Activated CD8-positive, alpha-beta memory T cell treated with anti-CD3 and anti-CD28 coated beads, Interleukin-2, amount 50 U/mL, for 24 hours (primary cell): ENCODE data around the gene MYORG.

ENCODE experiments used
- DNase-seq: peaks from one replicate; pipeline ENCODE4 v3.0.0-alpha.2; 2020; ENCODE audit errors: extremely low read depth

MYORG gene

DNA sequence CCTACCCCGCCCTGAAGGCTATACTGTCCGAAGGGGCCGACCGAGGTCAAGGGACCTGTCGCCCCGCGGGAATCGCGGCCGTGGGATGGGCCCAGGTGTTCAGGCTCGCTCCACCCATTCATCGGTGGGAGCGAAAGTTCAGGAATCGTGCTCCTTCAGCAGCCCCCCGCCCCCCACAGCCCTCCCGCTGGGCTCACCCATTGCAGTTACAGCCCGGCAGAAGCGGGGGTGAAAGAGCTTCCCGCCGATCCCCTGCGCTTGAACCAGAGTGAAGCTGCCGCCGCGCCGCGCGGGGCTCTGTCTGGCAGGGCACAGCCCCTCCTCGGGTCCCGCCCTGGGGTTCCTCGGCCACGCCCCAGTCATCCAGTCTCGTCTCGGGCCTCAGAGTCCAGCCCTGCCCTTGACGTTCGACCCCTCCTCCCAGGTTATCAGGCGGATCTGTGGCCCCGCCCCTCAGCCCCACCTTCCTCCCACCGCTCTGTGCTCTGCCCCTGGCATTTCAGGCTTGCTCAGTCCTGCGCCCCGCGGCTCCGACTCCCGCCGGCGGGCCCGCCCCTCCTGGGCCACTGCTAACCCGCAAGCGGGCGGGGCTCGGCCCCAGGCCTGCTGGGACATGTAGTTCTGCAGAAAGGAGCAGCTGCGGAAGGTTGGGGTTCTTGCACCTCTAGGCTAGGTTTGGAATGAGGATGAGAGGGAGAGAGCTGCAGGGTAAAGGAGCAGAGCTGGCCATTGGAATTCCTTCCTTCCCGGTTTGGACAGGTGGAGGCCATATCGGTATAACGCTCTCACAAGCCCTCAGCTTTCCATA is at the start of gene MYORG:
Gene MYORG, minus strand, starts transcription at position 303 of the 808 bp plus-strand sequence. CDS start 3,955 bp downstream, outside the sequence.
- DNase-seq: peak; percentile 92

DNA sequence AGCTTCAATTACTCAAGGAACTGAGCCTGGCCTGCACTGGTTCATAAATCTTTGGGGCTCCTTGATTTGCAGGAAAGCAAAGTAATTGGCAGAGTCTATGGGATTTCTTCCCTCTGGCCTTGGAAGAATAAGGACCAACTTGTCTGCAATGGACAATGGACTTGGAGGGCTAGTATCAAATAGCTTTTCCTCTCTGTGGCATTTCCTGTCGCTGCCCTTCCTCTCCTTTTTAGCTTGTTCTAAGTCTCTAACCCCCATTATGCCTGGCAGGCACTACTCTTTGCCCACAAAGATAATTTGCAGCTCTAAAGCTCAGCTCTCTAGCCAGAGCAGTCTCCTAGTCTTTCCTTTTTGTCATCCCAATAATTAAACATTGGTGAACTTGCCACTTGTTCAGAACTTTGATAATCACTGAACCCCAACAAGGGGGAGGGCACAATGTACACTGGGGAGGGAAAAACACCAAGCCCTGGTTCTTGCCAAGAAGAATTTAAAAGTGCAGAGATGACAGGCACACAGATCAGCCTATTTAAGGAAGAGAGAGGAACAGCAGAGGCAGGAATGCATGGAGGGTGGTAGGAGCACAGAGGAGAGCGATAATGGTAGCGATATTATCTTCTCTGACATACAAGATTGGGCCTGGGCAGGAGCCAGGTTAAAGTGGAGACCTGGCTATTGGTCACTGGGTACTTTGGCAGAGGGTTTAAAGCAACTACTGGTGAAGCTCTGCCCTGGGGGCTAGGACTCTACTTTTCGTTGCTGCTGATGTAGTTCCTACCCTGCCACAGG is 43.2 kb upstream of the MYORG start:
- DNase-seq: no peak

DNA sequence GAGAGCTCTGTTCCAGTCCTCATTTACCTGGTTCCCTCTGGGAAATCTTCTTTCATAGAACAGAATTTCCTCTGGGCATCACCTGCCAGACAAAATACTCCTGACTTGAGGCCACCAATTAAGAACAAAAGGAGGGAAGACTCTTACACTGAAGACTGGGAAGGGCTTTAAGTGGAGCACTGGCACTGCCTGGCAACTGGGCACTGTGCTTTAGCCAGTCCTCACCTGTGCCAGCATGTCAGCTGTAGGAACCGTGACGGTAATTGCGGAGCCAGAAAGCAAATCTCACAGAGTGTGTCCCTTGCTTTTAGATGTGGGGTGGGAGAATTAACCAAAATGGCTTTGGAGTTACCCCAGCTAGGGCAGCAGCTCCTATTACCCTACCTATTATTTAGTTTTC is 41.0 kb upstream of the MYORG start:
- DNase-seq: no peak

DNA sequence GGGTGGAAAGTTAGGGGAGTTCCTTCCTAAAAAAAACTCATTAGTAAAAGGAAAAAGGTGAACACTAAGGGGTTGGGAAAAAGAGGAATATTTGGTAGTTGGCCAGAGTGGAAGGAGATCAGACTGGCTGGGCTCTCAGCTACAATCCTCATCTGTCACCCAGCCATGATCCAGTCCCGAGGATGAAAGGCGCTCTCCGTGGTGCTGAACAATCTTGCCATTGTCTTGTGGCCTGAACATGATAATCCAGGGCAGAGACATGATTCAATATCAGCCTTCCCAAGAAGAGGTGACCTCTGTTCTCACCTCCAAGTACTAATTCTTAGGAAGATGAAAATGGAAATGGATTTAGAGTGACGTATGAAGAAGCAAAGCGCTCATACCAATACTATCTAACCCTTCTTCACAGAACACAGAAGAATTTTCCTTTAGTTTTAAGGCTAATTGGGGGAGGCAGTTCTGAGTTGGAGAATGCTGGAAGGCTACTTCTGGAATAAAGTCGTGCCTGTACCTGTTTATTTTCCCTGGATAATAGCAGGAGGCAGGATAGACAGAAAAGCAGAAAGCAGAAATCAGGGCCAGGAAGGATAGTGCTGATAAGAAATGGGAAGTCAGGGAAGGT is 36.6 kb upstream of the MYORG start:
- DNase-seq: no peak

DNA sequence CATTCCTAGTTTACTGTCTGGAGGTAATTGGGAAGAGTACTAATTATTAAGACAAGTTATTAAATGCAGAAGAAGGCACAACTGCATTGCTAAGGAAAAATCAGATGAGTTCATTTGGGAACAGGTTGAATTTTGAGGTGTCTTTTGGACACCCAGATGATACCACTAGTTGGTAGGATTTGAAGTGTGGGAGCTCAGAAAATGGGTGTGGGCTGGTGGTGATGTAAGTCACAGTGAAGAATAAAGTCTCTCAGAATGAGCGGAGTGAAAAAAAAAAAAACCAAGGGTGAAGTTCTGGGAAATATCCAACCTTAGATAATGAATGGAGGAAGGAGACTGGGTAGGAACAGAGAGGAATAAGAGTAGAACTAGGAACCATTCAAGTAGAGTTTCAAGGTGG is 35.6 kb upstream of the MYORG start:
- DNase-seq: no peak

DNA sequence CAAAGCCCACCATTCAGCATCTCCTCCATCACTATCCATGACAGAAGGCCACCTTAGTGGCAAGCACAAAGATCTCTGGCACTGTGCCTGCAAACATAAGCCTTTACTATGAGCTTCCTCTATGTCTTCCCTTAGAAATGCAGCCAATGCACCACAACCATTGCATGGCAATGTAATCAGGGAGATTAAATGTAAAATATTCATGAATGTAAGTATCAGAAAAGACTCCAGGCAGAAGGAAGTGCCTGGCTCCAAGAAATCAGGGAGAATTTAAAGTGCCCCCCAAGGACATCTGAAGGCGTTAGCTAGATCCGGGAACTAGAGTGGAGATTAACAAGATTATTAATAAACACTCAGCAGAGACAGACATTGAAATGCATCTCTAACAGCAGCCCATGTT is 32.5 kb upstream of the MYORG start:
- DNase-seq: no peak

DNA sequence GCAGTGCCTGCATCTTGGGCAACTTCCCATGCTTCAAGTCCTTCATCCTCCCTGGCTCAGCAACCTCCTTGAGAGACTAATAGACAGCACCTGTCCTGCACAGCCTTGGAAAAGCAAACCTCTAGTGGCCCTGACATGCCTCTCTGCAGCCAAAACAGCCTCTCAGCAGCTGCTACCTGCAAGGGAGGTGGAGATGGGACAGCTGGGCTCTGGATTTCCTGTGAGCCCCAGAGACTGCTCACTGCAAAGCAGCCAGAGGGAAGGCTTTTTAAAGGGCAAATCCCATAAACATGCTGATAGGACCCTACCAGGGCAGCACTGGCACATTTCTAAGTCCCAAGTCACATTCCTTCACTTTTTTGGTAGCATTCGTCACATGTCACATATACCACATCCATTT is 31.5 kb upstream of the MYORG start:
- DNase-seq: no peak

DNA sequence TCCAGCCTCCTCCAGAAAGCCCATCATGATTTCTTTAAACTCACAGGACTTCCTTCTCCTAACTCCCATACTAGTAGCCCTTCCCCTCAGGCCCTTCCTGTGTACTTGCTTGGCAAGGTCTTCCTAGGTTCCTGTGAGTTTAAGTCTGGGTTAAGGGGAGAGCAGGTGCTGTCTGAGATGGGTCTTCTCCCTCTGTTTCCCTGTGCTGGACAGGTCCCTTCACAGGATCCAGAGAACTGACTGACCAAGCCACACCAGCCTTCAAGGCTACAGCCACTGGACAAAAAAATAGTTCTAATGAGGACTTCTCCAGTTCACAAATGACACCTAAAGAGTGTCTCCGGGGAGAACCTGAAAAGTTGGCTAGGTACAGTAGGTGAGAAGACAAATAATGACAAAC is 29.5 kb upstream of the MYORG start:
- DNase-seq: no peak

DNA sequence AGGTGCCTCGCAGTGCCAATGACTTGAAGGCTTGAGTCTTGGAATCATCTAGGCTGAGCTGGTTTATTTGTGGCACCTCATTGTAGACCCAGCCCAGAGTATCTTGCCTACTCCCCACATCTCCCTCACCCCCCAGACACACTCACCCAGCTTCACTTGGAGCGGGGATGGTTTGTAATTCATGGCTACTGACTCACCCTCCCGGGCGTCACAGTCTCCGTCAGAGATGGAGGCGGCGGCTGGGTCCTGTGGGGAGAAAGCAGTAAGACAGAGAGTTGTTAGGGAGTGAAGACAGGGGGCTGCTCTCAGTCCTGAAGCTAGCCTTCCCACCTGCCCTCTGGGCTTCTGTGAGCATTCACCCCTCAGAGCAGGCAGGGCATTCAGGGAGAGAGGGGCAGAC is 29.0 kb upstream of the MYORG start:
- DNase-seq: no peak

DNA sequence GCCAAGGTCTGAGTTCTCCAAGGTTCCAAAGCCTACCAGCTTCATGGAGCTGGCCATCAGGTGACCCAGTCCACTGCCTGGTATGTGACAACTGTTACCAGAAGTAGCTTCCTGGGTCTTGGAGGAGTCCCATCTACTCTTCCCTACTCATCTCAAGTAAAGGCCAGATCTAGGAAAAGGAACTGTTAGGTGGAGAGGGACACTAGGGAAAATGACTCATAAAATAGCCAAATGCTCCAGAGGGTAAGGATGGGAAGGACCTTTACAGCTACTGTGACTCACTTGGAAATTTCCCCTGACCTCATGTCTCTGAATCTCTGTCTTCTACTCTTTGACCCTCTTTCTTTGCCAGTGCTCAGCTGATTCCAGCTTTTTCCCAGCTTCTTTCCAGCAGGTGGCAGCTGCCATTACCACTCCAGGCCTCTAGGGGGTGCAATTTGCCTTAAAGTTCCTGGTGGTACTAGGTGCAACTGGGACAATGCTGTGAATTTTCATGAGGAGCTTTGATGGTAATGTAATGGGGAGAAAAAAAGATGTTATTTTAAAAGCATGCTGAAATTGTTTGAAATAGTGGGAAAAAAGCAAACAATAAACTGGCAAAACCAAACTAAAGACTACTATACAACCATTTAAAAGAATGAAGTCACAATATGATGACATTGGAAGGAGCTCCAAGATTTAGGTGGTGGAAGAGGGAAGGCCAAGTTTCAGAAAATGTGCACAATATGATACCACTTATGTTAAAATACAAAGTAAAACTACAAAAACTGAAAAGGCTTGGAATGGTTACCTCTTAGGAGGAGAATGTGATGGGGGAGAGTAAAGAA is 27.1 kb upstream of the MYORG start:
- DNase-seq: no peak

DNA sequence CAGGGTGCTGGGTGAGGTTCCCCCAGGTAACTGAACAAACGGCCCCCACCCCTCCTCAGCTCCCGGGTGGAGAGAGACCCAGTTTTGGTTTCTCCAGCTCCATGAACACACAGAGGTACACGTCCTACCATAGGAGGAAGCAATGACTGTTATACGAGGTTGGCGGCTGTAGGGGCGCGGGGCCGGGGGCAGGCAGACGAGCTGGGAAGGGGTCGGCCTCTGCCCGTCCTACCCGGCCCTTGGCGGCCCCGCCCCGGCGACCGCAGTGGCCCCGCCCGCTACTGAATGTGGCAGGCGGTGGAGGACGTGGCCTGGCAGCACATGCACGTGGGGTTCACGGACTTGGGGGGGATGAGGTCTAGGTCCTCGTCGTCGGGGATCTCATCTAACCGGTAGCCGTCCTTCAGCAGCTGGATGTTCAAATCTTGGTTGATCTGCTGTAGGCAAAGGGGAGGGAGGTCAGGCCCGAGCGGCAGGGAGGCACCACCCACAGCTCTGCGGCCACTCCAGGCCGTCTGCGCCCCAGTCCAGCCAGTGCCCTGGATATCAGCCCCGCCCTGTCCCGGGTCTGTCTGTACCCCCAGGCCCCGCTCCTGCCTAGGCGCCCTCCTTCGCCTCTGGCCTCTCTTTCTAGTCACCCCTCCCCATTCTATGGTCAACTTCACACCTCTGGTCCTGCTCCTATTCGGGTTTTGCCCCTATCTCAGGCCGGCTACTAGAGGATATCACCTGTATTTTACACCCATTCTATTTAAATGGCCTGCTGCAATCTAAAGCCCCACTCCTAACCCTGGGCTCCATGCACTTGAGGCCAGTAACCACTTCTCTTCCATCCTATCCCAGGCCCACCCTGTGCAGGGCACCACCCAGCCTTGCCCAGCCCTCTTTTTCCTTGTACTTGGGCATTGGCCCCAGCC is 24.2 kb upstream of the MYORG start:
- no peak for DNase-seq

DNA sequence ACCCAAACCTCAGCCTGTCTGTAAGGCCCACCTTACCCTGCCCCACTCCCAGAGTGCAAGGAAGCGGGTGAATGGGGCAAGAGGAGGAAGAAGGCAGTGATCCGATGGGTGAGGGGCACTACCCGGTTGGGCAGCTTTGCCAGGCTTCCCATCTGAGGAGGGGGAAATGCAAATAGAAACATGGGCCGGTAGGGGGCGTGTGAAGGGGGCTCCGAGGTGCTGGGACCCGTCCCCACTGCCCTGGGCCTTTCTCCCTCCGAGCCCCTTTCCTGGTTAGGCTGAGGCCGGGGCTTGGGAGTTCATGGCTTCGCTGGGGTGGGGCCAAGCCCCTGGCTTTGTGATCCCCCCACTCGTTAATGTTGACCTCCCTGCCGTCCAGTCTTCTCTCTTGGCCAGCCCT is 23.6 kb upstream of the MYORG start:
- DNase-seq: no peak

DNA sequence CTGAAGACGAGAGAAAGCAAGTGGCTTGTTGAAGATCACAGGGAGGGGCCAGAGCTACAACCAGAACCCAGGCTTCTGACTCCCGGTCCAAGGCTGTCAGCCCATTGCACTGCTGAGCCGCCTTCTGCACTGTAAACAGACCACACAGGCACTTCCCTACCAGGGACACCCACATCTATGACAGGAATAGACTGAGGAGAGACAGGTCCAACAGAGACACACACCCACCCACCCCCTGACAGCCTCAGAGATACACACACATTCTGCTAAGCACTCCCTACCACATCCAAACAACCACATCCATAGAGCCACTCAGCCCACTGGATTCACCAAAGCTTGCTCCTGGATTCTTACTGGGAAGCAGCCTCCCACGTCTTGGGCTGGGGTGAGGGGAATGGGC is 23.0 kb upstream of the MYORG start:
- DNase-seq: no peak

DNA sequence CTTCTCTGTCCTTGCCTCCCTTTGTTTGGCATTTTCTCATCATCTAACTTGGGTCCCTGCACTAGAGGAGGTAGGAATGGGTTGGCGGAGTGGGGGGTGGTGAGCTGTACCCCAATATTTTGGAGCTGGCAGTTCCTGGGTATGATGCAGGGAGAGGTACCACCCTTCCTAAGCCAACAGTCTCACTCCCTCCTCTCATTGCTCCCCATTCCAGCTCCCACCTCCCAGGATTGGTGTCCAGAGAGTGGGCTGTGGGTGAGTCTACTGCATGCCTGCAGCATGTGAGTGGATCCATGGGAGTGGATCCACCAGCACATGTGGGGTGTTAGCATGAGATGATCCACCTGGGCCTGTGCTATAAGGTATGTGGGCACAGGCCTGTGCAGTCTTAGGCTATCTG is 22.2 kb upstream of the MYORG start:
- DNase-seq: no peak

DNA sequence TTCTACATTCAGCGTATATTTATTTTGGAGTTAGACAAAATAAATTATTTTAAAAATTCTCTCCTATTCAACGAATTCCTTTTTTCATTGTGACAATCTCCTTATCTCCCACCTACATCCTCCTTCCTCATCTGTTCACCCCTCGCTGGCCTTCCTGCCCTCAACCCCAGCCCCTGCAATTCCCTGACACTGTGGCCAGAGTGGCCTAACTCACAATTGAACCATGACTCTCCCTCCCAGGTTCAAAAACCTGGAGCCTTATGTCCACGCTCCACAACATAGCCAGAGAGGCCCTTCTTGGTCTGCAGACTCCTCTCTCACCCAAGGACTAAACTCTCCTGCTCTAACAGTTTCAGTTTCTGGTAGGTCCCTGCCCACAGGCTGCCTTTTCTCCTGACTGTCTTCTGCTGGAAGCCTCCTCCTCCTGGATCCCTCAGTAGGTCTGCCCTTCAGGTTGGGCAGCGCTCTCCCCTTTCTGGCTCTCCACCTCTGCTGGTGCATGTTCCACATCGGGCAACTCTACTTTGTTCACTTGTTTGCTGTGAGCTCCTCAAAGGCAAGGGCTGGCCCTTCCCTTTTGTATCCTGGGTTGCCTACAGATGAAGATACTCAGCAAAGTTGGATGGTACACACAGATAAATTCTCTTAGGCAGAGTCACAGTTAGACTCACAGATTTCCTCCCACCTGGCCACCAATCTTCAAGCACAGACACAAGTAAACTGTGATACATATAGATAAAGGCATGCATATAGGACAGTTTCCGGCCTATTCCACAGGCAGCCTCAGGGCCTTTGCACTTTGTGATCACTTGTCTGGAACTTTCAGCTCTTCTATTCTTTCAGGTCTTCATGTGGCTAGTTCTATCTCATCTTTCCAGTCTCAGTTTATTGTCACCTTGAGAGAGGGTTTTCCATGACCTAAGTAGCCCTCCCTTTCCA is 19.8 kb upstream of the MYORG start:
- no peak for DNase-seq

DNA sequence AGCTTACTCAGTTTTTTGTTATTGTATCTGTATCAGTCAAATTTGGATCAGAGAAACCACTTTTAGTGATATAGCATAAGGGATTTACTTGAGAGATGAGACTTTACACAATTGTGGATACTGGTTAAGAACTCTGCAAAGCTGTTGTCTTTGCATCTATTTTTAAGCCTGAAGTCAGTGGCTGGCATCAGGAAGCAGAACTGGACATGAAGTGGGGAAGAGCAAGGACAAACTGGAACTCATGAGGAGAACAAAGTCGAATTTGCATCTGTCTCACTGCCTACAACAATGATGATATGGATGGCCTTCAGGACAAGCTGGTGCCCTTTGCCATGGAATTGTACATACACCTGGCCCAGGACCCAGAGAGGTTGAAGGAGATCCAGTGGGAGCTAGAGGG is 15.8 kb upstream of the MYORG start:
- DNase-seq: no peak

DNA sequence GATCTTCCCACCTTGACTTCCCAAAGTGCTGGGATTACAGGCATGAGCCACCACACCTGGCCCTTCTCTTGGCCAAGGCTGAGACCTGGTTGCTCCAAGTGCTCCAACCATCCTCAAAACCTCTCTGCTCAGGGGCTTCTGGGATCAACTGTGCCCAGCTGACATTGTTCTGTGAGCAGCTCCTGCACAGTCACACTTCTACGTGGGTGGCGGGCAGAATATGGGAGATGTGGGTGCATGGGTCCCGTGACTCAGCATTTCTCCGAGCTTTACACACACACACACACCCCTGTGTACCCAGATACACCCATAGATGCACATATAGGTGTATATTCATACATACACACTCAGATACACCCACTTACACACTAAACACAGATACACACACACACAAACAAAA is 10.5 kb upstream of the MYORG start:
- DNase-seq: no peak

DNA sequence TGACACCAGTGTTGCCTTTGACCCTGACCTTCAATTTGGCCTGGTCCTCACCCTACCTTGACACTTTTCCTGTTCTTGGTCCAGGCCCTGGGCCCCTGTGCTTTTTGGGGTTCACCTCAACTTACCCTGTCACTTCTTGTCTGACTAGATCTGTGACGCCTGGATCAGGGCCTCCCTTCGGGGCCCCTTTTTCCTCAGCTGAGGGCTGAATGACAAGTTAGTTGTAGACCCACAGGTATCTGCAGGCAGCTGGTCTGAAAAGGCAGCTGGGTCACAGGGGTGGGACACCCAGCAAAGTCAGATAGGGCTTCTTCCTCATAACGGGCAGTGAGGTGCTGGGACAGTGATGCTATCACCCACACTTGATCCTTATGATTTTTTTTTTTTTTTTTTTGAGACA is 10.0 kb upstream of the MYORG start:
- DNase-seq: no peak

DNA sequence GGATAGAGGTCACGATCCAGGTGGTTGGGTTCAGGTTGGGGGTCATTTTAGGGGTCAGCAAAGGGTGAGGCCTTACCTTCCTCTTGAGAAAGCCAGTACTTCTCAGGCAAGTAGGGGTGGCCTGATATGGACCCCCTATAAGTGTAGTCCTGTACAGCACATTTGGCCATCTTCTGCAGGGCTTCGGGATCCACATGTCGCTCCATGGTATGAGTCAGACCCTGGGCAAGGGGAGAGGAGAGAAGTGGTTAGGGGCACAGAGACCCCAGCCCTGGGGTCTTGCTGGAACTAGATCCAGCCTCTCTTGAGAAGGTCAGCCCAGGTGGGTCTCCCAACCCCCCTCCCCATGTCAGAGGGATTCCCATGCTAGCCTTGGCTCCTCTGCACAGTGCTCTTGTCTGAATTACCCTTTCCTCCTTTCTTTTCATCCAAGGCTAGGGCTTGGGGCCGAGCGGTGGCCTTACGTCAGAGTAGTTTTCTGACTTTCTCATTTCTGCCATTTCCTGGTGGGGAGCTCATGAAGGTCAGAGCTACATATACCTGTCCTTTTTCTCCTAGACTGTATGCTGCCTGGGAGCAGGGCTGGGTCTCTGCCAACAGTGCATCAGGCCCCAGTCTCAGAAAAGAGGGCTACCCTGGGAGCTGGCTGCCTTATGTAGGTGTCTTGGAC is 9.0 kb upstream of the MYORG start:
- no peak for DNase-seq
